GM18907 (cell line): ENCODE measurements around the gene STOML1.
"Not testable (repeated sequence)": the region's sequence is repeated elsewhere in the genome, so short reads cannot be mapped to it uniquely, and the experiment has no call there.

Experiments
- ATAC-seq: cut with Tn5 transposase; IDR thresholded peaks from one replicate; pipeline ENCODE4 v1.9.1; 2021; ENCODE audit warnings: mild to moderate bottlenecking, moderate library complexity; ENCODE audit not compliant: unreplicated experiment

The STOML1 gene

GRCh38 chr15:73949496-73949895 lies 42.6 kb downstream of the STOML1 start:
- ATAC-seq, result no peak

GRCh38 chr15:73948982-73949381 lies 43.1 kb downstream of the STOML1 start:
- no peak for ATAC-seq

DNA sequence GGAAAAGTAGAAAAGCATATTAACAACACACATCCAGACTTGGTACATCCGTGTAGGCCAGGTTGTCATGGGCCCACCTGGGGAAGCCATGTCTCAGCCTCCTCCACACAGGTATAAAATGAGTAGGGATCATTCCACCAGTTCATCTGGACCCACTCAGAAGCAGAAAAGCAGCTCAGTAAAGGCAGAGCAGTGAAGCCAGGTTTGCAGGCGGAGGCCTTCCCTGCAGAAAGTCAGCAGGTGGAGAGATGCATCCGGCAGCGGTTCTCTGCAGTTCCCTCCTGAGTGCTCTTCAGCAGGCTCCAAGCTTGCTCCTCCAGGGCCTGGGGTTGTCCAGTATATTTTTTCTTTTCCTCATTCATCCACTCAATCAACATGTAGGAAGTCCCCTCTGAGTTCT lies 43.7 kb downstream of the STOML1 start:
- no peak for ATAC-seq

- ATAC-seq, result no peak
Observed at GRCh38 chr15:73947651-73948050, 44.4 kb downstream of the STOML1 start.

DNA sequence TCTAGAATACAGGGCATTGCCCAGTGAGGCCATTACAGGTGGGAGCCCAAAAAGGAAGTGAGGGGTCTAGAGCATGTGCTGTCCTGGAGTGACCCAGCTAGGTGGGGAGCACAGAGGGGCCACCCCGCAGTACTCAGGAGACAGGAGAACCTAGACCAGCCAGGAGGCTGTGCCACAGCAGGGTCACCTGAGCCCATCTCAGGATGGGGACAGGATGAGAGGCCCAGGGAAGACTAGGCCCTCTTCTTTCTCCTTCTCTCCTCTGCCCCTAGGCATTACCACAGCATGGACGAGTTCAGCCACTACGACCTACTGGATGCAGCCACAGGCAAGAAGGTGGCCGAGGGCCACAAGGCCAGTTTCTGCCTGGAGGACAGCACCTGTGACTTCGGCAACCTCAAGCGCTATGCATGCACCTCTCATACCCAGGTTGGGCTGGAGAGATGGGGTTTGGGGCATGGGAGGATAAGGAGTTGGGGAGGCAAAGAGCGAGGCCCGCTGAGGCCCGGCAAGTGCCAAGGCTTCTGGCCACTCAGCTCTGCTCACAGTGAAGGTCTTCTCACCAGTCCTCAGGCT lies 45.2 kb downstream of the STOML1 start:
- no peak for ATAC-seq

DNA sequence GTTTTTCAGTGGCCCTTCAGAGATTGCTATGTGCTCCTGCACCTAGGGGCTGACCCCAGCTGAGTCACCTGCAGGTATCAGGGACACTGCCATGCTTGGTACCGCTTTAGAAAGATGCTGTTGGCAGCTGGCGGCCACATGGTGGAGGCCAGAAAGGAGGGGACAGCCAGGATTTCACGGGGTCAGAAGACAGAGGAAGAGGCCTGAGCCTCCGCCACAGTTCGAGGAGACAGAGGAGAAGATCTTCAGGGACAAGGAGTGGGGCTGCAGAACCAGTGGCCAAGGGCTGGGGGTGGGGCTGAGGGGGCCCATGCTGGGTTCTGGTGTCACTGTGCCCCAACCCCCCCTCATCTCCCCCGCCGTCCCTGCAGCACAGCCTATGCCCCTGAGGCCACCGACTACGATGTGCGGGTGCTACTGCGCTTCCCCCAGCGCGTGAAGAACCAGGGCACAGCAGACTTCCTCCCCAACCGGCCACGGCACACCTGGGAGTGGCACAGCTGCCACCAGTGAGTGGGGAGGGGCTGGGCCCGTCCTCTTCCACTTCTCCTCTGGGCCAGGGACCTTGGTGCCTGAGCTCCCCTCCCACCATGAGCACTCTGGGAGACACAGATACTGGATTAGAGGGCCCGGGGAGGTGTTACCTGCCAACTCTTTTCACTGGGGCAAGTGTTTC lies 45.9 kb downstream of the STOML1 start:
- ATAC-seq, result no peak

GRCh38 chr15:73945130-73945508 lies 47.0 kb downstream of the STOML1 start:
- ATAC-seq, result no peak

GRCh38 chr15:73944161-73945129 lies 47.6 kb downstream of the STOML1 start:
- no peak for ATAC-seq

DNA sequence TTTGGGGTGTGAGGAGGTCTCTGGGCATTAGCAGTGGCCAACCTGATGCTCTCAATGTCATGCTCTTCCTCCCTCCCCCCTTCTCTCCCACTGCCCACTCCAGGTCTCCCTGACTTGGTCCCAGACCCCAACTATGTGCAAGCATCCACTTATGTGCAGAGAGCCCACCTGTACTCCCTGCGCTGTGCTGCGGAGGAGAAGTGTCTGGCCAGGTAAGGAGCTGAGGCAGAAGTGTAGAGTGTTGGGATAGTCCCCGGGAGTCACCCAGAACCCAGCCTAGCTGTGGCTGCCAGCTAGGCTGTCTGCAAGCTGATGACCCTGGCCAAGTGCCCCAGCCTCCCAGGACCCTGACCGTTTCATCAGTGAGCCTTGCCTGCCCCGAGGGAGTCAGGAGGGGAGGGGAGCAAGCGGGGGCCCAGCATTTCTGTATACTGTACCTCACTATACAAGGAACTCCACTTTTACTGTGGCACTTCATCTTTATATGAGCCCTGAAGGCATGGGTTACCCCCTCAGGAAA lies 49.3 kb downstream of the STOML1 start:
- no peak for ATAC-seq

DNA sequence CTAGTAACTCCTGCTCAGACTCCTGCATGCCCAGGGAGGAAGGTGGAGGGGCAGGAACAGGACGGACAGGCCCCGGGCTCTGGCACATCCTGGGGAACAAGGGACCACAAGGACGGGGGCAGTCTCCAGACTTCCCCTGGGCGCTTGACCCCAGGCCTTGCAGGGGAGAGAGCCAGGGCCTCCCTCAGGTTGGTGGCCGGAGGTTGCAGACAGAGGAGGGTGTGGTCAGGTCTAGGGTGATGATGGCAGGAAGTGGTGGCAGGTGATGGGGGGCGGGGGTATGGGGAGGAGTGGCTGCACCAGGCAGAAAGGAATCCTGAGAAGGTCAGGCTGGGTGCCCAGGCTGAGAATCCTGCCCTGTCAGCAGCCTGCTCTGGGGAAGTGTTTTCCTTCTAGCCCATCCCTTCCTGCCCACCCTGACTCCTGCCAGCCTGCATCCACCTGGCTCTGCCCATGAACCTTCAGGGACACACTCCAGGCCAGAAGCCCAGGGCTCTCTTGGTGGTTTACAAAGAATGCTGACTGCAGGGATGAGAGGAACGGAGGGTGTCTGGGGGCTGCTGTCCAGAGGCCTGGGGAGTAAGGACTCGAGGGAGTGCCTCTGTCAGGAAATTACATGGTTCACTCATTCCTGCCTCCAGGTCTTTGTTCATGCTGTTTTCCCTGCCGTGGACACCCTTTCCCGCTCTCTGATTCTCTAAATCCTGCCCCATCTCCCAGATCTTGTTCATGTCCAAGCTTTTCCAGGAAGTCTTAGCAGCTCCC lies 50.0 kb downstream of the STOML1 start:
- ATAC-seq, result no peak

DNA sequence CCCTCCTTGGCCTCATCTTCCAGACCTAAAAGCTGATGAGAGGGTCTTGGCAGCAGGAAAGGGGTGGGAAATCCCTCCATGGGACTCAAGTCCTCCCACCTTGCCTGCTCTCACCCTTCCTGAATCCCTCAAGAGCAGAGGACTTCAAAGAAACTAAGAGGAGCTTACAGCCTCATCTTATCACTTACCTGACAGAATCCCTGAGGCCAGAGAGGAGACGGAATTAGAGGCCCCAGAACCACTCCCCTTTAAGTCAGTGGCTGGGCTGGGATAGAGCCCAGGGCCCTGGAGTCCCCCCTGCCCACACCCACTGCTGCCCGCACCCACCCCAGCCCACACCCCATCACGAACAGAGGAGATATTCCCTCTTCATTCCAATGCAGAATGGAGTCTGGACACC lies 50.6 kb downstream of the STOML1 start:
- ATAC-seq, result no peak

DNA sequence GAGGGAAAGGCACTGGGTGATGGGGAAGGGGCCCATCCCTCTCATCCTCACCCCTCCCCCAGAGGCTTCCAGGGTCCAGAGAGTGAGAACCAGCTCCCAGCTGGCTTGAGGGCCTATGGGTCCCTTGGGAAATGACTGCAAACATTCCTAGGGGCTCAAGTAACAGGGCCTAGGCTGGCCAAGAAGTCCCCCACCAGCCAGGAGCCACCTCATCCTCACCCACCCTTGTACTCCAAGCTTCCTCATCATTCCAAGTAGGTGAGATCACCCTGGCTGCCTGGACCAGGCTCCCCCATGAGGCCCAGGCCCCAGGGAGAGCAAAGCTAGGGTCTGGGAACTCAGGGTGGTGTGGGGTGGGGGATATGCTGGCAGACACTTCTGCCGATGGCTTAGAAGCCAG lies 51.1 kb downstream of the STOML1 start:
- no peak for ATAC-seq

GRCh38 chr15:73940061-73940981 lies 51.8 kb downstream of the STOML1 start:
- no peak for ATAC-seq

- no peak for ATAC-seq
Observed at GRCh38 chr15:73939138-73939537, 53.0 kb downstream of the STOML1 start.

GRCh38 chr15:73938516-73938915 lies 53.6 kb downstream of the STOML1 start:
- not testable (repeated sequence) for ATAC-seq

DNA sequence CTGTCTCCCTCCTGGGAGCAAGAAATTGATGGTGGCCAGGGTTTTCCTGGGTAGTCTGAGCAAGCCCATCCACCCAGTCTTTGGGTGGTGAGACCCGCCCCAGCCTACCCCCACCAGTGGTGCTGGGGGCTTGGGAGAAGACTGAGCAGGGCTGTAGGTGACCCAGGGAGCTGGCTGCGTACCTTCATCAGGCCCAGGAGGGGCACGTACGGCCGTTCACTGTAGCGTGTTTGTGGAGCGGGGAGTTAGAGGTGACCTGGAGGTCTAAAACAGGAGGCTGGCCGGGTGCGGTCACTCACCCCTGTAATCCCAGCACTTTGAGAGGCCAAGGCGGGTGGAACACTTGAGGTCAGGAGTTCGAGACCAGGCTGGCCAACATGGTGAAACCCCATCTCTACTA lies 54.4 kb downstream of the STOML1 start:
- no peak for ATAC-seq

GRCh38 chr15:73937296-73937695 lies 54.8 kb downstream of the STOML1 start:
- ATAC-seq, result no peak

- no peak for ATAC-seq
Observed at GRCh38 chr15:73936588-73937290, 55.4 kb downstream of the STOML1 start.

DNA sequence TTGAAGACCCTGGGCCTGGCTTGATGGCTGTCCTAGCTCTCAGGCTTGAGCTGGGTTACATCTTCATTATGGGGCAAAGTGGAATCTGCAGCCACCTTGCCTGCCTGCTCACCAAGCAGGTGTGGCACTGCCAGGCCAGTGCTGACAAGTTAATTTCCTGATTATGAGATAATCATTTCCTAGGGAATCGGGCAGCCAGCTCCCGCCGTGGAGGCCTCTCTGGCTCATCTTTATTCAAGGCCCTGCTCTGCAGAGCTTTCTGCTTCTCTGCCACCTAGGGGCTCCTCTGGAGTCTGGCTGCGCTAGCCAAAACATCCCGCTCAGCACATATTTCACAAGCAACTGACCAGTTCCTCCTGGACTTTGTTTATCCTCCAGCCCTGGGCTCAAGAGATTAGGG lies 55.9 kb downstream of the STOML1 start:
- ATAC-seq, result no peak
